HCT116 (cell line): Measurements from ENCODE around the gene GALNT11.

ENCODE experiments used
- CEBPB ChIP-seq: IDR thresholded peaks from 2 replicates; pipeline ENCODE4 v1.6.1; 2012; ENCODE audit warnings: low read depth
- CTCF ChIP-seq, 3 experiments: fragments of 200-600 bp in 1 of 3; sonication (generic) in 1 of 3; IDR thresholded peaks in 2 of 3; conservative IDR thresholded peaks in 1 of 3; 2 replicates each; pipeline ENCODE4 v1.5.1; 2012 to 2017; ENCODE audit warnings: low read depth in 2 of 3, low read length in 2 of 3, antibody characterized with exemption in 1 of 3, borderline replicate concordance in 1 of 3, control low read depth in 1 of 3, mild to moderate bottlenecking in 1 of 3, mixed read lengths in 1 of 3, mixed run types in 1 of 3, moderate library complexity in 1 of 3; ENCODE audit not compliant: insufficient read depth in 1 of 3

GRCh38 chr7:152105205-152105604 is 79.7 kb downstream of the GALNT11 start:
- TF ChIP-seq CTCF (IDR thresholded peaks at IDR 0.05 in 2 of 3, conservative IDR thresholded peaks at IDR 0.05 in 1 of 3; ENCODE audit: borderline replicate concordance in 1 of 3, insufficient read depth in 1 of 3, low read depth in 2 of 3, low read length in 2 of 3), result no peak
- no peak for TF ChIP-seq CEBPB
